ENCODE results near the gene SH3GLB1. TPM values are rescaled to one million over a fixed set of nuclear protein-coding genes. Genes with fewer than 3 reads are reported as not detected.
"Not testable (repeated sequence)": the region's sequence is repeated elsewhere in the genome, so short reads cannot be mapped to it uniquely, and the experiment has no call there.

SH3GLB1 gene
- total RNA-seq, 1 experiment from 2014 or later: 36.4 TPM

DNA sequence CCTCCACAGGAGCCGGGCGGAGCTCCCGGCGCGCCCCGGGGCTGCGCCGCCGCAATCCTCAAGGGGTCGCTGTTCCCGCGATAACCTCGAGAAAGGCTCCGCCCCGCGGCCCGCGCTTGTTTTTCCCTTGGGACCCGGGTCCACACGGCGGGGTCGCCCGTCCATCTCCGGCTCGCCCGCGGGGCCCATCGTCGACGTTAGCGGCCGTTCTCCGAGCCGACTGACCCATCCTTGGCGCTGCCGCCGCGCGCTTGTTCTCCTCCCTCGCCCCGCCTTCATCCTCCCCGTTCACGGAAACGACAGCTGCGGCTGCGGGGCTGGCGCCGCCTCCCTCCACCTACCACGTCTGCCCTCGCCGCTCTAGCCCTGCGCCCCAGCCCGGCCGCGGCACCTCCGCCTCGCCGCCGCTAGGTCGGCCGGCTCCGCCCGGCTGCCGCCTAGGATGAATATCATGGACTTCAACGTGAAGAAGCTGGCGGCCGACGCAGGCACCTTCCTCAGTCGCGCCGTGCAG is at the start of gene SH3GLB1 (continued):
- TF ChIP-seq, protein P1, sequence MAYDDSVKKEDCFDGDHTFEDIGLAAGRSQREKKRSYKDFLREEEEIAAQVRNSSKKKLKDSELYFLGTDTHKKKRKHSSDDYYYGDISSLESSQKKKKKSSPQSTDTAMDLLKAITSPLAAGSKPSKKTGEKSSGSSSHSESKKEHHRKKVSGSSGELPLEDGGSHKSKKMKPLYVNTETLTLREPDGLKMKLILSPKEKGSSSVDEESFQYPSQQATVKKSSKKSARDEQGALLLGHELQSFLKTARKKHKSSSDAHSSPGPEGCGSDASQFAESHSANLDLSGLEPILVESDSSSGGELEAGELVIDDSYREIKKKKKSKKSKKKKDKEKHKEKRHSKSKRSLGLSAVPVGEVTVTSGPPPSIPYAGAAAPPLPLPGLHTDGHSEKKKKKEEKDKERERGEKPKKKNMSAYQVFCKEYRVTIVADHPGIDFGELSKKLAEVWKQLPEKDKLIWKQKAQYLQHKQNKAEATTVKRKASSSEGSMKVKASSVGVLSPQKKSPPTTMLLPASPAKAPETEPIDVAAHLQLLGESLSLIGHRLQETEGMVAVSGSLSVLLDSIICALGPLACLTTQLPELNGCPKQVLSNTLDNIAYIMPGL (CRISPR knock-in tag; IDR thresholded peaks at IDR 0.05): peak; percentile 100
- TF ChIP-seq, protein P2, sequence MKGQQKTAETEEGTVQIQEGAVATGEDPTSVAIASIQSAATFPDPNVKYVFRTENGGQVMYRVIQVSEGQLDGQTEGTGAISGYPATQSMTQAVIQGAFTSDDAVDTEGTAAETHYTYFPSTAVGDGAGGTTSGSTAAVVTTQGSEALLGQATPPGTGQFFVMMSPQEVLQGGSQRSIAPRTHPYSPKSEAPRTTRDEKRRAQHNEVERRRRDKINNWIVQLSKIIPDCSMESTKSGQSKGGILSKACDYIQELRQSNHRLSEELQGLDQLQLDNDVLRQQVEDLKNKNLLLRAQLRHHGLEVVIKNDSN (CRISPR knock-in tag; IDR thresholded peaks at IDR 0.05): 0 out of 2 replicates have a peak, but pooled peaks have one; percentile 15
- TF ChIP-seq, protein P3, sequence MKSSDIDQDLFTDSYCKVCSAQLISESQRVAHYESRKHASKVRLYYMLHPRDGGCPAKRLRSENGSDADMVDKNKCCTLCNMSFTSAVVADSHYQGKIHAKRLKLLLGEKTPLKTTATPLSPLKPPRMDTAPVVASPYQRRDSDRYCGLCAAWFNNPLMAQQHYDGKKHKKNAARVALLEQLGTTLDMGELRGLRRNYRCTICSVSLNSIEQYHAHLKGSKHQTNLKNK (CRISPR knock-in tag; IDR thresholded peaks at IDR 0.05): no peak
- TF ChIP-seq, protein P4, sequence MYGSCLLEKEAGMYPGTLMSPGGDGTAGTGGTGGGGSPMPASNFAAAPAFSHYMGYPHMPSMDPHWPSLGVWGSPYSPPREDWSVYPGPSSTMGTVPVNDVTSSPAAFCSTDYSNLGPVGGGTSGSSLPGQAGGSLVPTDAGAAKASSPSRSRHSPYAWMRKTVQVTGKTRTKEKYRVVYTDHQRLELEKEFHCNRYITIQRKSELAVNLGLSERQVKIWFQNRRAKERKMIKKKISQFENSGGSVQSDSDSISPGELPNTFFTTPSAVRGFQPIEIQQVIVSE (CRISPR knock-in tag; IDR thresholded peaks at IDR 0.05; ENCODE audit: borderline replicate concordance): no peak

DNA sequence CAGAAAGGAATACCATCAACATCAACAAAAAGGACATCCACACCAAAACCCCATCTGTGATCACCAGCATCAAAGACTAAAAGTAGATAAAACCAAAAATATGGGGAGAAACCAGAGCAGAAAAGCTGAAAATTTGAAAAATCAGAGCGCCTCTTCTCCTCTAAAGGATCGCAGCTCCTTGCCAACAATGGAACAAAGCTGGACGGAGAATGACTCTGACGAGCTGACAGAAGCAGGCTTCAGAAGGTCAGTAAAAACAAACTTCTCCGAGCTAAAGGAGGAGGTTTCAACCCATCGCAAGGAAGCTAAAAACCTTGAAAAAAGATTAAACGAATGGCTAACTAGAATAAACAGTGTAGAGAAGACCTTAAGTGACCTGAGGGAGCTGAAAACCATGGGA is 46.0 kb upstream of the SH3GLB1 start:
- CTCF ChIA-PET; POLR2A ChIA-PET; ATAC-seq; H3K36me3 Mint-ChIP-seq; H3K4me1 Mint-ChIP-seq; H3K4me3 Mint-ChIP-seq; DNase-seq (ENCODE audit: low spot score); H3K27me3 Mint-ChIP-seq (ENCODE audit: low read depth); H3K27ac Mint-ChIP-seq: not testable (repeated sequence)
- H3K9me3 Mint-ChIP-seq: peaks cover 34% of the 10 kb centered on the region

DNA sequence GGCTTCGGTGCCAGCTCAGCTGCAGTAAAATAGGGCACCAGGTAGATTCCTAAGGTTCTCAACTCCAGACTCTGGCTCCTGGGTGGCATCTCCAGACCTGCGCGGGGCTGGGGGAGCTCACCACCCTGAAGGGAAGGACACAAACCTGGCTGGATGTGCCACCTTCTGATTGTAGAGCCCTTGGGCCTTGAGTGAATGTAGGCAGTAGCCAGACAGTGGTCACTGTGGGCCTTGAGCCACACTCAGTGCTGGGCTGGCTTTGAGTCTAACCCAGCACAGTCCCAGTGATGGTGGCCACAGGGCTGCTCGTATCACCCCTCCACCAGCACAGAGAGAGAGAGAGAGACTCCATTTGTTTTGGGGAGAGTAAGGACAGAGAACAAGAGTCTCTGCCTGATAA is 38.0 kb upstream of the SH3GLB1 start:
- H3K4me1 Mint-ChIP-seq: no peaks in the 10 kb centered on the region
- DNase-seq (ENCODE audit: low spot score): no peak
- no peaks in the 10 kb centered on the region for H3K36me3 Mint-ChIP-seq
- H3K9me3 Mint-ChIP-seq: peaks cover 12% of the 10 kb centered on the region
- H3K27me3 Mint-ChIP-seq (ENCODE audit: low read depth): no peaks in the 10 kb centered on the region
- ChIA-PET CTCF (interaction anchor here (1.0 kb wide), 1 partner anchor 37 kb away, joined by 3 read pairs; no protein-coding TSS in a partner anchor), POLR2A (no interaction called here)
- ATAC-seq: no peak
- no peak overlapping the region for H3K27ac Mint-ChIP-seq
- H3K4me3 Mint-ChIP-seq: no peak overlapping the region
- TF ChIP-seq RELA (CRISPR knock-in tag; IDR thresholded peaks at IDR 0.05; ENCODE audit: borderline replicate concordance) (no peak), OVOL2 (CRISPR knock-in tag; IDR thresholded peaks at IDR 0.05; ENCODE audit: borderline replicate concordance) (no peak), ZBTB21 (CRISPR knock-in tag; IDR thresholded peaks at IDR 0.05; ENCODE audit: borderline replicate concordance) (no peak), NFATC4 (CRISPR knock-in tag; IDR thresholded peaks at IDR 0.05) (no peak), ETV6 (CRISPR knock-in tag; IDR thresholded peaks at IDR 0.05) (no peak), SOX15 (CRISPR knock-in tag; IDR thresholded peaks at IDR 0.05) (no peak), TP53 (CRISPR knock-in tag; IDR thresholded peaks at IDR 0.05) (no peak), RORB (CRISPR knock-in tag; IDR thresholded peaks at IDR 0.05) (no peak), TCF7 (CRISPR knock-in tag; IDR thresholded peaks at IDR 0.05; ENCODE audit: low read depth) (no peak)
- TF ChIP-seq, protein P5, sequence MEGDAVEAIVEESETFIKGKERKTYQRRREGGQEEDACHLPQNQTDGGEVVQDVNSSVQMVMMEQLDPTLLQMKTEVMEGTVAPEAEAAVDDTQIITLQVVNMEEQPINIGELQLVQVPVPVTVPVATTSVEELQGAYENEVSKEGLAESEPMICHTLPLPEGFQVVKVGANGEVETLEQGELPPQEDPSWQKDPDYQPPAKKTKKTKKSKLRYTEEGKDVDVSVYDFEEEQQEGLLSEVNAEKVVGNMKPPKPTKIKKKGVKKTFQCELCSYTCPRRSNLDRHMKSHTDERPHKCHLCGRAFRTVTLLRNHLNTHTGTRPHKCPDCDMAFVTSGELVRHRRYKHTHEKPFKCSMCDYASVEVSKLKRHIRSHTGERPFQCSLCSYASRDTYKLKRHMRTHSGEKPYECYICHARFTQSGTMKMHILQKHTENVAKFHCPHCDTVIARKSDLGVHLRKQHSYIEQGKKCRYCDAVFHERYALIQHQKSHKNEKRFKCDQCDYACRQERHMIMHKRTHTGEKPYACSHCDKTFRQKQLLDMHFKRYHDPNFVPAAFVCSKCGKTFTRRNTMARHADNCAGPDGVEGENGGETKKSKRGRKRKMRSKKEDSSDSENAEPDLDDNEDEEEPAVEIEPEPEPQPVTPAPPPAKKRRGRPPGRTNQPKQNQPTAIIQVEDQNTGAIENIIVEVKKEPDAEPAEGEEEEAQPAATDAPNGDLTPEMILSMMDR (IDR thresholded peaks at IDR 0.05): no peak
- TF ChIP-seq, protein P6, sequence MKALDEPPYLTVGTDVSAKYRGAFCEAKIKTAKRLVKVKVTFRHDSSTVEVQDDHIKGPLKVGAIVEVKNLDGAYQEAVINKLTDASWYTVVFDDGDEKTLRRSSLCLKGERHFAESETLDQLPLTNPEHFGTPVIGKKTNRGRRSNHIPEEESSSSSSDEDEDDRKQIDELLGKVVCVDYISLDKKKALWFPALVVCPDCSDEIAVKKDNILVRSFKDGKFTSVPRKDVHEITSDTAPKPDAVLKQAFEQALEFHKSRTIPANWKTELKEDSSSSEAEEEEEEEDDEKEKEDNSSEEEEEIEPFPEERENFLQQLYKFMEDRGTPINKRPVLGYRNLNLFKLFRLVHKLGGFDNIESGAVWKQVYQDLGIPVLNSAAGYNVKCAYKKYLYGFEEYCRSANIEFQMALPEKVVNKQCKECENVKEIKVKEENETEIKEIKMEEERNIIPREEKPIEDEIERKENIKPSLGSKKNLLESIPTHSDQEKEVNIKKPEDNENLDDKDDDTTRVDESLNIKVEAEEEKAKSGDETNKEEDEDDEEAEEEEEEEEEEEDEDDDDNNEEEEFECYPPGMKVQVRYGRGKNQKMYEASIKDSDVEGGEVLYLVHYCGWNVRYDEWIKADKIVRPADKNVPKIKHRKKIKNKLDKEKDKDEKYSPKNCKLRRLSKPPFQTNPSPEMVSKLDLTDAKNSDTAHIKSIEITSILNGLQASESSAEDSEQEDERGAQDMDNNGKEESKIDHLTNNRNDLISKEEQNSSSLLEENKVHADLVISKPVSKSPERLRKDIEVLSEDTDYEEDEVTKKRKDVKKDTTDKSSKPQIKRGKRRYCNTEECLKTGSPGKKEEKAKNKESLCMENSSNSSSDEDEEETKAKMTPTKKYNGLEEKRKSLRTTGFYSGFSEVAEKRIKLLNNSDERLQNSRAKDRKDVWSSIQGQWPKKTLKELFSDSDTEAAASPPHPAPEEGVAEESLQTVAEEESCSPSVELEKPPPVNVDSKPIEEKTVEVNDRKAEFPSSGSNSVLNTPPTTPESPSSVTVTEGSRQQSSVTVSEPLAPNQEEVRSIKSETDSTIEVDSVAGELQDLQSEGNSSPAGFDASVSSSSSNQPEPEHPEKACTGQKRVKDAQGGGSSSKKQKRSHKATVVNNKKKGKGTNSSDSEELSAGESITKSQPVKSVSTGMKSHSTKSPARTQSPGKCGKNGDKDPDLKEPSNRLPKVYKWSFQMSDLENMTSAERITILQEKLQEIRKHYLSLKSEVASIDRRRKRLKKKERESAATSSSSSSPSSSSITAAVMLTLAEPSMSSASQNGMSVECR (CRISPR knock-in tag; IDR thresholded peaks at IDR 0.05; ENCODE audit: borderline replicate concordance): no peak
- TF ChIP-seq, protein P7, sequence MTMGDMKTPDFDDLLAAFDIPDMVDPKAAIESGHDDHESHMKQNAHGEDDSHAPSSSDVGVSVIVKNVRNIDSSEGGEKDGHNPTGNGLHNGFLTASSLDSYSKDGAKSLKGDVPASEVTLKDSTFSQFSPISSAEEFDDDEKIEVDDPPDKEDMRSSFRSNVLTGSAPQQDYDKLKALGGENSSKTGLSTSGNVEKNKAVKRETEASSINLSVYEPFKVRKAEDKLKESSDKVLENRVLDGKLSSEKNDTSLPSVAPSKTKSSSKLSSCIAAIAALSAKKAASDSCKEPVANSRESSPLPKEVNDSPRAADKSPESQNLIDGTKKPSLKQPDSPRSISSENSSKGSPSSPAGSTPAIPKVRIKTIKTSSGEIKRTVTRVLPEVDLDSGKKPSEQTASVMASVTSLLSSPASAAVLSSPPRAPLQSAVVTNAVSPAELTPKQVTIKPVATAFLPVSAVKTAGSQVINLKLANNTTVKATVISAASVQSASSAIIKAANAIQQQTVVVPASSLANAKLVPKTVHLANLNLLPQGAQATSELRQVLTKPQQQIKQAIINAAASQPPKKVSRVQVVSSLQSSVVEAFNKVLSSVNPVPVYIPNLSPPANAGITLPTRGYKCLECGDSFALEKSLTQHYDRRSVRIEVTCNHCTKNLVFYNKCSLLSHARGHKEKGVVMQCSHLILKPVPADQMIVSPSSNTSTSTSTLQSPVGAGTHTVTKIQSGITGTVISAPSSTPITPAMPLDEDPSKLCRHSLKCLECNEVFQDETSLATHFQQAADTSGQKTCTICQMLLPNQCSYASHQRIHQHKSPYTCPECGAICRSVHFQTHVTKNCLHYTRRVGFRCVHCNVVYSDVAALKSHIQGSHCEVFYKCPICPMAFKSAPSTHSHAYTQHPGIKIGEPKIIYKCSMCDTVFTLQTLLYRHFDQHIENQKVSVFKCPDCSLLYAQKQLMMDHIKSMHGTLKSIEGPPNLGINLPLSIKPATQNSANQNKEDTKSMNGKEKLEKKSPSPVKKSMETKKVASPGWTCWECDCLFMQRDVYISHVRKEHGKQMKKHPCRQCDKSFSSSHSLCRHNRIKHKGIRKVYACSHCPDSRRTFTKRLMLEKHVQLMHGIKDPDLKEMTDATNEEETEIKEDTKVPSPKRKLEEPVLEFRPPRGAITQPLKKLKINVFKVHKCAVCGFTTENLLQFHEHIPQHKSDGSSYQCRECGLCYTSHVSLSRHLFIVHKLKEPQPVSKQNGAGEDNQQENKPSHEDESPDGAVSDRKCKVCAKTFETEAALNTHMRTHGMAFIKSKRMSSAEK (CRISPR knock-in tag; IDR thresholded peaks at IDR 0.05; ENCODE audit: borderline replicate concordance): no peak
- TF ChIP-seq, protein P4 (CRISPR knock-in tag; IDR thresholded peaks at IDR 0.05; ENCODE audit: borderline replicate concordance): no peak
